Epithelial cell of esophagus (primary cell): ENCODE measurements around the gene TPCN2.
A peak's percentile ranks its signal among the peaks of the same experiment; 100 is the strongest.

Experiments used
- DNase-seq: peaks from one replicate; pipeline ENCODE4 v3.0.0; 2010; ENCODE audit warnings: low read depth
- H3K4me3 ChIP-seq: 2 replicates; pipeline ENCODE4 v1.5.1; 2011; ENCODE audit warnings: mild to moderate bottlenecking, low read length, control low read depth
- CTCF ChIP-seq: IDR thresholded peaks from 2 replicates; pipeline ENCODE4 v1.5.1; 2011; ENCODE audit warnings: low read depth, mild to moderate bottlenecking, low read length, control low read depth, inconsistent platforms; ENCODE audit not compliant: insufficient read depth; ENCODE audit errors: missing control alignments

The TPCN2 gene

GRCh38 chr11:69165775-69166174 is 117.0 kb downstream of the TPCN2 start:
- no peak for DNase-seq
- no peak for TF ChIP-seq CTCF
- H3K4me3 ChIP-seq: no peak overlapping the region

- peak; percentile 76 for DNase-seq
- H3K4me3 ChIP-seq: no peak overlapping the region
- TF ChIP-seq CTCF: no peak
Observed at GRCh38 chr11:69166218-69167115, 117.7 kb downstream of the TPCN2 start.

- TF ChIP-seq CTCF: no peak
- no peak overlapping the region for H3K4me3 ChIP-seq
- no peak for DNase-seq
Observed at GRCh38 chr11:69167130-69167915, 118.6 kb downstream of the TPCN2 start.

GRCh38 chr11:69167916-69168691 is 119.4 kb downstream of the TPCN2 start:
- peak; percentile 81 for DNase-seq
- no peak for TF ChIP-seq CTCF
- H3K4me3 ChIP-seq: no peak overlapping the region

GRCh38 chr11:69169479-69169878 is 120.7 kb downstream of the TPCN2 start:
- DNase-seq: no peak
- no peak overlapping the region for H3K4me3 ChIP-seq
- TF ChIP-seq CTCF: no peak

- no peak for TF ChIP-seq CTCF
- H3K4me3 ChIP-seq: no peak overlapping the region
- DNase-seq: peak; percentile 13
Observed at GRCh38 chr11:69170704-69171103, 122.0 kb downstream of the TPCN2 start.
